Measurements from ENCODE around the gene TBC1D2B.
A peak's percentile ranks its signal among the peaks of the same experiment; 100 is the strongest.

The TBC1D2B gene

DNA sequence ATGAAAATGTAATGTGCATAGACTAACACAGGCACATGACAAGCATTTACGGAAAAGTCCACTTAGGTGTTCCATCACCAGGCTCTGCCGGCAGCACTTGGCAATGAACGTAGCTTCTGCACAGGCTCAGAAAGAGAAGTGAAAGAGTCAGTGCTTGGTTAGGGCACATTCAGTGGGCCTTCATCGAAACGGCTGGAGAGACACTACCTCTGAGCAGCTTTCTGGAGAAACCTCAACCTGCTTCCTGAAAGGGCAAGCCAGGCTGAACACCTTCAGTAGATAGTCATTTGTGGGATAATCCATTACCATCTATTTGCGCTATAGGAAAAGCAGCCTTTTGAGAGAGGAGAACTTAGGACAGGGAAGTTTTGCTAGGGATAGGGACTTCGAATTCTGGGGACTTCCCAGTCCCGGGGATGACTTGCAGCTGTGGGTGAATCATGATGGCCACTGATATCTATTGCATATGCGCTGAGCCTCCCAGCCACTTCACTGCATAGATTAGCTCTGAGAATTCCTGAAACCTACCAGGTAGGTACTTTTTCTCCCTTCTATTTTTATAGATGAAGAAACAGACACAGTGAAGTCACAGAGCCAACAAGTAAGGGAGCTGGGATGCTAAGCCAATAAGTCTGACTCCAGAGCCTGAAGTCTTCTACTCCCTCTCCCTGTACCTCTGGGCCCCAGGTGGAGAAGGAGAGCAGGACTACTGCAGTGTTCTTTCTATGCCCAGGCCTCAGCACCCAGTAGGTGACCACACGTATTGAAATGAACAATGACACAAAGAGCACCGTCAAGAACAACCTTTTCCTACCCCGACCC is 10.7 kb upstream of the TBC1D2B start:
- Histone ChIP-seq H3K4me3 (no peak overlapping the region), H3K4me1 (peaks cover 9% of the 10 kb centered on the region), H3K9me3 (no peaks in the 10 kb centered on the region), H3K36me3 (replicated peaks) (no peaks in the 10 kb centered on the region), H3K27me3 (ENCODE audit: low read depth) (no peaks in the 10 kb centered on the region)
- no peak for DNase-seq (ENCODE audit: low spot score in 2 of 2)
- in situ Hi-C loops (cut with MboI; ENCODE audit: low sequenced_read_pairs): no loop called here

DNA sequence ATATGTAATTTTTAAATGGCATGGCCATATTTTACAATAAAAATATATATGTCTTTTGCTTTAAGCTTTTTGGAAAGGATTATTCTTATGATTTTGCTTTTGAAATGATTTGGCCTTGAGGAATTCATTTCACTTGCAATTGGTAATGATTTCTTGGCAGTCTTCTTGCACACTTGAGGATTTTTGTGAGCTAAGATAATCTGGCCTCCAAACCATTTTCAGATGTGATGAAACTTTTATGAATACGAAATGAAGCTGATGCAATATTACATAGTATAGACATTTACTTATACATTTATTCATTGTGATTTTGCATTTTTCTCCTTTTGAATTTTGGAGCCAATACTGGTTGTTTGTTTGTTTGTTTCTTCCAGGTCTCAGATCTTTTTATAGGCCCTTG is 8.4 kb upstream of the TBC1D2B start:
- no peaks in the 10 kb centered on the region for H3K9me3 ChIP-seq
- DNase-seq (ENCODE audit: low spot score in 2 of 2): no peak
- H3K4me1 ChIP-seq: peaks cover 9% of the 10 kb centered on the region
- H3K36me3 ChIP-seq (replicated peaks): no peaks in the 10 kb centered on the region
- no peak overlapping the region for H3K4me3 ChIP-seq
- H3K27me3 ChIP-seq (ENCODE audit: low read depth): no peaks in the 10 kb centered on the region
- in situ Hi-C loops (cut with MboI; ENCODE audit: low sequenced_read_pairs): no loop called here

DNA sequence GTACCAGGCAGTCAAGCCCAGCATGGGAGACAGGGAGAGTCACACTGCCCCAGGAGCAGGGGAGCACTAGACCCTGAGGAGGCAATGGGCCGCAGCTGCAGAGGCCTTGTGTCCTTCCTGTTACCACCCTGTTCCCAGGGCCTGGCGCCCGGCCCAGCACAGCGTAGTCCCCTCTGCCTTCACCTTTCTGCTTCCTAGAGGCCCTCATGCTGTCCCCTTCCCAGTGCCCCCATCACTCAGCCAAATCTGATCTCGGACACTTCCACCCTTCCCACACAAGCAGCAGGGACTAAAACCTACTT is 6.9 kb upstream of the TBC1D2B start:
- in situ Hi-C loops (cut with MboI; ENCODE audit: low sequenced_read_pairs): no loop called here
- Histone ChIP-seq H3K4me3 (no peak overlapping the region), H3K4me1 (peaks cover 9% of the 10 kb centered on the region)

DNA sequence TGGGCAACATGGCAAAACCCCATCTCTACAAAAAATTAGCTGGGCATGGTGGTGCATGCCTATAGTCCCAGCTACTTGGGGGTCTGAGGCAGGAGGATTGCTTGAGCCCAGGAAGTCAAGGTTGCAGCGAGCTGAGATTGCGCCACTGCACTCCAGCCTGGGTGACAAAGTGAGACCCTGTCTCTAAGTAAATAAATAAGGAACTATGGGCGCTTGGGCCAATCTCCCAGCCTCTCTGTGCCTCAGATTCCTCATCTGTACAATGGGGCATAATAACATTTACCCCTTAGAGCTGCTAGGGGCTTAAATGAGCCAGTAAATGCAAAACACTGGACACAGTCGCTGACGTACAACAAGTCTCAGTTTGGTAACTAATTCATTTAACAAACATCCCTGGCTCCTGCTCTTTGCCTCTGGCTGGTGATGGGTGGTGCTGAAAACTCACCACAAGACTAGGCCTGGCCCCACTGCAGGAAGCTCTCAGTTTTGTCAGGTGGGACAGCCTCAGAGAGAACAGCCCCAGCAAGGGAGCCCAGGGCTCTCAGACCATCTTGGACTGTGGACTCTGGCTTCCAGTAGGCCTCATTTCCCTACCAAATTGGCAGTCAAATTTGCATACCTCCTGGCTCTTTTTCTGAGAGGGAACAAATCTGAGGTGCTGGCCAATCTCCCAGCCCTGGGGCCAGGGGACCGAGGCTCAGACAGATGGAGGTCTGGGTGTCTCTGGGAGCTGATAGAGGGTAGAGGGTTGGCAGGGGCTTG is 6.4 kb upstream of the TBC1D2B start:
- Histone ChIP-seq H3K9me3 (no peaks in the 10 kb centered on the region), H3K36me3 (replicated peaks) (no peaks in the 10 kb centered on the region), H3K27me3 (ENCODE audit: low read depth) (no peaks in the 10 kb centered on the region), H3K4me1 (peaks cover 5% of the 10 kb centered on the region), H3K4me3 (no peak overlapping the region)
- DNase-seq (ENCODE audit: low spot score in 2 of 2): no peak
- in situ Hi-C loops (cut with MboI; ENCODE audit: low sequenced_read_pairs): no loop called here

More for the DNA sequence above, 6.9 kb upstream of the TBC1D2B start:
- DNase-seq (ENCODE audit: low spot score in 2 of 2): no peak
- Histone ChIP-seq H3K36me3 (replicated peaks) (no peaks in the 10 kb centered on the region), H3K27me3 (ENCODE audit: low read depth) (no peaks in the 10 kb centered on the region), H3K9me3 (no peaks in the 10 kb centered on the region)

DNA sequence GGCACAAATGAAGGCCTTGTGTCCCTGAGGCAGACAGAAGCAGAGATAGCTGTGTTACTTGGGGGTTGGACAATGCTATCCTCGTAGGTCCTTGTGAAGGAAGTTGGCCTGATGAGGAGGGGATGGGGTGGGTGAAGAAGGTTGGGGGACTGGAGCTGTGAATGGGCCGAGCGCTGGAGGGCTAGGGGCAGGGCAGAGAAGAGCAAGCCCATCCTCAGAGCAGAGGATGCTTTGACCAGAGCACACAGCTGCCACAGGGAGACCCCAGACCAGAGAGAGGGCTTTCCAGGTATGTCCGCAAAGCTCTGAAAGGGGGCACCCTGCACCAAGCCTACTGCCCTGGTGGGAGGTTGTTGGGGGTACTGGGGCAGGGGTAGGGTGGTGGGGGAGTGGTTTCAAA is 5.7 kb upstream of the TBC1D2B start:
- H3K36me3 ChIP-seq (replicated peaks): no peaks in the 10 kb centered on the region
- in situ Hi-C loops (cut with MboI; ENCODE audit: low sequenced_read_pairs): no loop called here
- no peaks in the 10 kb centered on the region for H3K27me3 ChIP-seq (ENCODE audit: low read depth)
- no peak overlapping the region for H3K4me3 ChIP-seq
- H3K9me3 ChIP-seq: no peaks in the 10 kb centered on the region
- H3K4me1 ChIP-seq: no peaks in the 10 kb centered on the region
- DNase-seq (ENCODE audit: low spot score in 2 of 2): no peak

- H3K4me1 ChIP-seq: peaks cover 3% of the 10 kb centered on the region; the same call in 1 of the 2 replicates
- H3K9me3 ChIP-seq: no peaks in the 10 kb centered on the region
- no peak overlapping the region for H3K4me3 ChIP-seq
- no peaks in the 10 kb centered on the region for H3K27me3 ChIP-seq (ENCODE audit: low read depth)
- no peak for DNase-seq (ENCODE audit: low spot score in 2 of 2)
- in situ Hi-C loops (cut with MboI; ENCODE audit: low sequenced_read_pairs): no loop called here
- no peaks in the 10 kb centered on the region for H3K36me3 ChIP-seq (replicated peaks)
Measured at GRCh38 chr15:78082743-78083110, 5.2 kb upstream of the TBC1D2B start.

DNA sequence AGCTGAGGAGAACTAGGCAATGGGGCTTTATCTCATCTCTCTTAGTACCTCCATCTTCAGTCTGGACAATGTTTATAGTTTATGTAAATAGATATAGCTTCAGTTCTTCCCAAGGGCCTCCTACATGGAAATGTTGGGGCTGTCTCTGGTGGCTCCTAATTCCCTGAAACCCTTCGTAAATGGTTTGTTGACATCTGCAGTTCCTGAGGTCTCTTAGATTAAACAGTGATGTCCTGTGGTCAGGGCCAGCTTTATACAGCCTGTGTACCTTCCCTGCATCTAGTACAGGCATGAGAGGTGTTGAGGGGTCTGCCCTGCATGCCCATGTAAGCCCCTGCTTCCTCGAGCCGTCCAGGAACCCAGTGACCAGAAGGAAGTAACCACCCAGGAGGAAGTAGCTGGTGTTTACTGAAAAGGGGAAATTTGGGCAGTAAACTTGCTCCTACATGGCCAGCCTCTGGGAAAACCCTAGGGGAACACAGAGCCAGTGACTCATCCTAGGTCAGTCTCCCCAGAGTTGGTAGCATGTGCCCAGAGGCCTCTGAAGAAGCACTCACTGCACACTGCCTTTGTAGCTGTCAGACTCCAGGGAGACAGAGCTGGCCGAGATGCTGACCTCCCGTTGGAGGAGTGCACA is 4.7 kb upstream of the TBC1D2B start:
- DNase-seq (ENCODE audit: low spot score in 2 of 2): no peak
- Histone ChIP-seq H3K27me3 (ENCODE audit: low read depth) (no peaks in the 10 kb centered on the region), H3K9me3 (no peaks in the 10 kb centered on the region), H3K4me3 (no peak overlapping the region), H3K4me1 (peaks cover 3% of the 10 kb centered on the region; the same call in 1 of the 2 replicates), H3K36me3 (replicated peaks) (no peaks in the 10 kb centered on the region)
- in situ Hi-C loops (cut with MboI; ENCODE audit: low sequenced_read_pairs): no loop called here

GRCh38 chr15:78080088-78080460 is 2.6 kb upstream of the TBC1D2B start:
- H3K4me3 ChIP-seq: no peak overlapping the region
- no peaks in the 10 kb centered on the region for H3K9me3 ChIP-seq
- no peak for DNase-seq (ENCODE audit: low spot score in 2 of 2)
- H3K27me3 ChIP-seq (ENCODE audit: low read depth): no peaks in the 10 kb centered on the region
- in situ Hi-C loops (cut with MboI; ENCODE audit: low sequenced_read_pairs): no loop called here
- peaks cover 18% of the 10 kb centered on the region for H3K4me1 ChIP-seq
- H3K36me3 ChIP-seq (replicated peaks): no peaks in the 10 kb centered on the region

GRCh38 chr15:78079298-78080087 is 2.0 kb upstream of the TBC1D2B start:
- H3K4me3 ChIP-seq: no peak overlapping the region
- H3K36me3 ChIP-seq (replicated peaks): no peaks in the 10 kb centered on the region
- peaks cover 18% of the 10 kb centered on the region for H3K4me1 ChIP-seq
- in situ Hi-C loops (cut with MboI; ENCODE audit: low sequenced_read_pairs): no loop called here
- no peaks in the 10 kb centered on the region for H3K9me3 ChIP-seq
- H3K27me3 ChIP-seq (ENCODE audit: low read depth): no peaks in the 10 kb centered on the region
- no peak for DNase-seq (ENCODE audit: low spot score in 2 of 2)

DNA sequence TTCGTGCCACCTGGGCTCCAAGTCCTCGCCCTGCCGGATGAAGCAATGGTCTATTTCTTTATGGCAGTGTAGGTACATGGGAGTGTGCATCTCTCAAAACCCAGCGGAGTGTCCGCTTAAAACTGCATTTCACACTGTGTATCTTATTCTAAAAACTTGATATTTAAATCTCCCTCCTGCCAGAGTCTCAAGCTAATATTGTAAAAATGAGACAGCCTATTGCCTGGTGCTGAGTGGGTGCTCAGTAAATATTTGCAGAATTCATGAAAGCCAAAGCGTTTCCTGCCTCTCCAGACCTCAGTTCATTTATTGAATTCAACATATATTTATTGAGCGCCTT is 330 bp upstream of the TBC1D2B start:
- Histone ChIP-seq H3K4me3 (peak overlapping the region; percentile 74), H3K36me3 (replicated peaks) (no peaks in the 10 kb centered on the region), H3K4me1 (peaks cover 24% of the 10 kb centered on the region), H3K9me3 (no peaks in the 10 kb centered on the region), H3K27me3 (ENCODE audit: low read depth) (no peaks in the 10 kb centered on the region)
- DNase-seq (ENCODE audit: low spot score in 2 of 2): peak in 1 of 2 experiments; percentile 39
- in situ Hi-C loops (cut with MboI; ENCODE audit: low sequenced_read_pairs): no loop called here

DNA sequence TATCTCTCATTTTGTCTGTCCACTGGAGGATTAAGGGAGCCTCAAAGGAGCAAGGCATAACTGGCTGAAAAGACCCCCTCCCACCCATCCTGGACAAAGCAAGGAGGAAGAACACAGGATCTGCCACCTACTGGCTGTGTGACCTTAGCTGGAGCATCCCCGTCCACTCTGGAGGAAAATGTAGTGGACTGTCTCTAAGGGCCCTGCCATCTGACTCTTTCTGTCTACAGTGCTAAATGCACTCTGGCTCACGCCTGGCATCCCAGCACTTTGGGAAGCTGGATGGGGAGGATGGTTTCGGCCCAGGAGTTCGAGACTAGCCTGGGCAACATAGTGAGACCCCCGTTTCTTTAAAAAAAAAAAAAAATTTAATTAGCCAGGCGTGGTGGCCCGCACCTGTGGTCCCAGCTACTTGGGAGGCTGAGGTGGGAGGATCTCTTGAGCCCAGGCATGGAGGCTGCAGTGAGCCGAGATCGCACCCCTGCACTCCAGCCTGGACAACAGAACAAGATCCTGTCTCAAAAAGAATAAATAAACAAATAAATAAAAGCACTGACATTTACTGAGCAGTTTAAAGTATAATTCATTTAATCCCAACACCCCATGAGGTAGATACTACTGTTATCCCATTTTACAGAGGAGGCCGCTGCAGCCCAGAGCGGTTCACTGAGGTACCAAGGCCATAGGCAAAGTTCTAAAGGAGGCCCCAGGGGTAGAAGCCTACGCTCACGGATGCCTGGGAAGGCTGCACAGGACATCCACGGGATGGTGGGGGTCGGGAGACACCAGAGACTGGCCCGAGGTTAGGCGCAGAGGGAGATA is 1.1 kb downstream of the TBC1D2B start:
- Histone ChIP-seq H3K4me3 (peak overlapping the region; percentile 74), H3K9me3 (no peaks in the 10 kb centered on the region), H3K27me3 (ENCODE audit: low read depth) (no peaks in the 10 kb centered on the region), H3K36me3 (replicated peaks) (no peaks in the 10 kb centered on the region), H3K4me1 (peaks cover 38% of the 10 kb centered on the region)
- in situ Hi-C loops (cut with MboI; ENCODE audit: low sequenced_read_pairs): no loop called here
- peak; percentile 68 to 77 for DNase-seq (ENCODE audit: low spot score in 2 of 2)

DNA sequence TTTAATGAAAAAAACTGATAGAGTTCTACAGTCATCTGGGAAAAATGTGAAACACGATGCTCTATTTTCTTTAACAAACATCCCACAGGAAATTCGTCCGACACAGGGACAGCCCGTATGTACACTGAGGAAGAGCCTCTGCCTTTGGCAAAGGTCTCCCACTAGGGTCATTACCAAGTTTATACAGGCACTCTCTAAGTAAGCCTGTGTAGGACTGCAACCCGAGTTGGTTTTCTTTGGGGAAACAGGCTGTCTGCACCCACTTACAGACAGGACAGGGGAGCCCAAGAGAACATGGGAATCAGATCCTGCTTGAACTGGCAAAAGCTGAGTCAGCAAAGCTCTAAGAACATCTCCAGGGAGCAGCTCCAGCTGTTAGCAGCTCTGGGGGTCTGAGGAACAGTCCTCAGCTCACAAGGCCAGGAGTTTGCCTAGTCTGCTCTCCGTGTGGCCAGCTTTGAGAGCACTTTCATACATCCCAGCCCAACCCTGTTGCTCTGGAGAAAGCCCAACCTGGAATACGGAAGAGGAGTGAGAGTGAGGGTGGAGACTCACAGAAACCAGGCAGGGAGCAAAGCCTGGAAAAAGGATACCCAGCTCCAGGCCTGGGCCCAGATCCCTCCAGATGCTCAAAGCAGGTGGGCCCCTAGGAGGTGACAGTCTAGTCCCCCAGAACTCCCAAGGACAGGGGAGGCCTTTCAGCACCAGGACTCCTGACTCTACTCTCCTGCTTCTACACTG is 1.9 kb downstream of the TBC1D2B start:
- peaks cover 41% of the 10 kb centered on the region for H3K4me1 ChIP-seq
- no peaks in the 10 kb centered on the region for H3K27me3 ChIP-seq (ENCODE audit: low read depth)
- DNase-seq (ENCODE audit: low spot score in 2 of 2): peak; percentile 90 to 98
- H3K4me3 ChIP-seq: peak overlapping the region; percentile 74
- H3K36me3 ChIP-seq (replicated peaks): no peaks in the 10 kb centered on the region
- in situ Hi-C loops (cut with MboI; ENCODE audit: low sequenced_read_pairs): no loop called here
- no peaks in the 10 kb centered on the region for H3K9me3 ChIP-seq
